Brain pericyte (primary cell): ENCODE measurements around the gene KIF26A.

Experiments used
- DNase-seq: peaks from one replicate; pipeline ENCODE4 v3.0.0-alpha.2; 2012; ENCODE audit warnings: low read depth, low spot score

KIF26A gene

DNA sequence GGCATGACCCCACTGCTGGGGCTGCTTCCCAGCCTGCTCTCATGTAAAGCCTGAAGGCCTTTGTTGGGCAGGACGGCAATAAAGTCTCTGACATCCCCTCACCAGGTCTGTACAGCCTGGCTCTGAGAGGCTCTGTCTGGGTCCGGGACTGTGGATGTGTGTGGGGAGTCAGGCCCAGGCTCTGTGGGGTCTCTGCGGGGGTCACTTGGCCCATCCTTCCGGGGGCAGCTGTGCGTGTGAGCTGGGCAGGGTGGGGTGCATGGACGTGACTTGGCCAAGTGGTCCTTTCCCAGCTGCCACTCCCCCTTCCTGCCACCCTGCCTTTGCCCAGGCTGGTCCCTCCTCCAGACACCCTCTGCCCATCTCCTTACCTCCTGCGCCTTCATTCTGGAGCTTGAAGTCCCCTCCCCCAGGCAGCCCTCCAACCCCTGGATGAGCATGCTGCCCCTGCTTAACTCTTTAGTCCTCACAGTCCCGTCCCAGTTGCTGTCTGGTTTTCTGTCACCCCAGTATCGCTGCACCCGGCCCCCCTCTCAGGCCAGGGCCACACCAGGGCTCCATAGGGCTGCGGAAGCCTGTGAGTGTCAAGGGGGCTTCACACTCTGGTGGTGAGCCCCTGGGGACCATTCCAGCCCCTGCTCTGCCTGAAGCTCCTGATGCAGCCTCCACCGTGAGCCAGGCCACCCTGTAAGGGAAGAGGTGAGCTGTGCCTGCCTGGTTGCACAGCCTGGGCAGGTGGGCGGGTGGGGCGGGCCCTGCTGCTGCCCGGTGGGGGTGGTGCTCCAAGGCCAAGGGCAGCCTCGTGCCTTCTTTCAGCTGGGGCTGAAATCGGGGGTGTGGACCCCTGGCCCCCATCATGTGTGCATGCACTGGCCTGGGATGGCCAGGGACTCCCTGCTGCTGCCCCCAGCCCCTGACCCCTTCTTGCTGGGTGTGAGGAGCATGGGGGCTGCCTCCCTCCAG is 25.5 kb upstream of the KIF26A start:
- DNase-seq = no peak

- no peak for DNase-seq
These were observed 24.6 kb upstream of the KIF26A start for GRCh38 chr14:104113631-104114420.

- no peak for DNase-seq
These were observed 23.8 kb upstream of the KIF26A start for GRCh38 chr14:104114421-104115130.

- no peak for DNase-seq
These were observed 23.2 kb upstream of the KIF26A start for GRCh38 chr14:104115131-104115600.

- no peak for DNase-seq
These were observed 22.6 kb upstream of the KIF26A start for GRCh38 chr14:104115691-104116287.

DNA sequence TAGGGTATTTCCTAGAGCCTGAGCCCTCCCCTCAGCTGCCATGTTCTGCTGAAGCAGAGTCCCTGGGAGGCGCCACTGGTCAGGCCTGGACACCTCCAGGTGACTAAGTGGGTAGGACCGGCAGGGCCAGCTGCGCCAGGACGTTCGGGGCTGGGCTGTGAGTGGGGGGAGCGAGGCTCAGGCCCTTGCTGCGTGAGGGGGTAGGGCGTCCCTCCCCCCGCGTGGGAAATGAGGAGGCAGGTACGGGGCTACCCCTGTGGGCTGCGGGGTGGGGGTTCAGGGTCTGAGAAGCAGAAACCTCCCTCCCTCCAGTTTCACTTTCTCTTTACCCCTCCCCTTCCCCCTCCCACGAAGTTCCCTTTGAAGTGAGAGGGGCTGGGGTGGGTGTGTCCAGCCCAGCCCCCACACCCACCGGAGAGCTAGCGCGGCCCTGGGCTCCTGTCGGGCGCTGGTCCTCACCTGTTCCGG is 22.1 kb upstream of the KIF26A start:
- DNase-seq = no peak

- DNase-seq = no peak
These were observed 21.5 kb upstream of the KIF26A start for GRCh38 chr14:104116756-104117340.

GRCh38 chr14:104117341-104118005 is 20.9 kb upstream of the KIF26A start:
- no peak for DNase-seq

GRCh38 chr14:104118006-104118844 is 20.2 kb upstream of the KIF26A start:
- no peak for DNase-seq

DNA sequence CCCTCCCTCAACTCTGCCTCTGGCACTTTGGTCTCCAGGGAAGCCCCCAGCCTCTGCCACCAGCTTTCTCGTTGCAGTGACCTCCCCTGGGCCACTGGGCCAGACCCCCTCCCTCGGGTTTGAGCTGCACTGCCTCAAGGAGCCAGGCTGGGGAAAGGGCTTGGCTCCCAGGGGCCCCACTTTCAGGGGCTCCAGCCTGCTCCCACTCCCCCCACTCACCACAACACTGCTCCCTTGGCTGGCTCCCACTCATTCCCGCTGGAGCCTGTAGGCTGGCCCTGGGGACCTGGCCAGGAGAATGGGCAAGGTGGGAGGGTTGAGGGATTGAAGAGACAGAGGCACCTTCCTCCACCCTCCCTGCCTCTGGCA is 19.3 kb upstream of the KIF26A start:
- no peak for DNase-seq

GRCh38 chr14:104119488-104120251 is 18.7 kb upstream of the KIF26A start:
- no peak for DNase-seq

- no peak for DNase-seq
These were observed 18.1 kb upstream of the KIF26A start for GRCh38 chr14:104120281-104120741.

GRCh38 chr14:104121142-104121541 is 17.2 kb upstream of the KIF26A start:
- DNase-seq = no peak

GRCh38 chr14:104123879-104124278 is 14.5 kb upstream of the KIF26A start:
- no peak for DNase-seq

DNA sequence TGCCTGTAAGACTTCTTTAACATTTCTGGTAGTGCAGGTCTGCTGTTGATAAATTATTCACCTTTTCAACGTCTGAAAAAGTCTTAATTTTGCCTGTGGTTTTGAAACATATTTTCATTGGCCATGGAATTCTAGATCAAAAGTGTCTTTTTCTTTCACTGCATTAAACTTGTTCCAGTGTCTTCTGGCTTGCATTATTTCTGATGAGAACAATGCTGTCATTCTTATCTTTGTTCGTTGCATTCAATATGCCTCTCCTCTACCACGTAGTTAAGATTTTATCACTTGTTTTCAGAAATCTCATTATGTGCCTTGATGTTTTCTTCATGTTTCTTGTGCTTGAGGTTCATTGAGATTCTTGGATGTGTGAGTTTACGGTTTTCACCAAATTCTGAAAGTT is 13.4 kb upstream of the KIF26A start:
- DNase-seq = no peak

DNA sequence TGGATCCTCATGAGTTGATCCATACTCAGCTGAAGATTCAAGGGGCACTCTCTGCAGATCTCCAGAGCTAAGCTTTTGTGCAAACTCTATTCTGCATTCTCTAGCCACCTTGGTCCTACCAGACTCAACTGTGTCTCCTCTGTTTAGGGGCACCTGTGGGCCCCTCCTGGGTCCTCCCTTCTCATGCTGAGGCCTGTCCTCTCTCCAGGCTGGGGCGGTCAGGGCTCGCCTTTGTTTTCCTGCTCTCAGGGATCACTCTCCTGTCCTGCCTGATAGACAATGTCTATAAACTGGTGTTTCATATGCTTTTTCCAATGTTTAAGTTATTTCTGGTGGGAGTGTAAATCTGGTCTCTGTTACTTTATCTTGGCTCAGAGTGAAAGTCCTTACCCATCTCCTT is 11.6 kb upstream of the KIF26A start:
- DNase-seq = no peak

- DNase-seq = no peak
These were observed 9.4 kb upstream of the KIF26A start for GRCh38 chr14:104128981-104129380.

GRCh38 chr14:104129556-104129955 is 8.8 kb upstream of the KIF26A start:
- no peak for DNase-seq
